HL-60 (cell line): ENCODE results near the gene LAMA1.

ENCODE experiments used
- DNase-seq, 2 experiments: peaks; one replicate each; pipeline ENCODE4 v3.0.0-alpha.2; 2010 to 2020; ENCODE audit warnings: low read depth in 1 of 2, low spot score in 1 of 2
- H3K27ac ChIP-seq: fragments of 250-450 bp; sonication (Bioruptor Pico); replicated peaks from 2 replicates; pipeline ENCODE4 v1.5.1; 2020; ENCODE audit warnings: mild to moderate bottlenecking, moderate library complexity
- H3K27me3 ChIP-seq: fragments of 250-450 bp; sonication (Bioruptor Pico); 2 replicates; pipeline ENCODE4 v1.5.1; 2021; ENCODE audit warnings: mild to moderate bottlenecking, moderate library complexity; ENCODE audit not compliant: insufficient read depth, poor library complexity, severe bottlenecking
- H3K4me3 ChIP-seq: replicated peaks from 2 replicates; pipeline ENCODE4 v1.5.1; 2011; ENCODE audit warnings: mild to moderate bottlenecking, control low read depth, low read length; ENCODE audit not compliant: insufficient read depth
- CTCF ChIP-seq: IDR thresholded peaks from one replicate; pipeline ENCODE4 v1.5.1; 2011; ENCODE audit warnings: low read length, control low read depth, inconsistent platforms; ENCODE audit not compliant: insufficient read depth
- GABPA ChIP-seq: IDR thresholded peaks from 2 replicates; pipeline ENCODE4 v1.6.1; 2012; ENCODE audit warnings: low read depth
- POLR2AphosphoS5 ChIP-seq: IDR thresholded peaks from 2 replicates; pipeline ENCODE4 v1.6.1; 2012; ENCODE audit warnings: low read depth
- REST ChIP-seq: IDR thresholded peaks from 2 replicates; pipeline ENCODE4 v1.6.1; 2012; ENCODE audit warnings: low read depth; ENCODE audit not compliant: insufficient replicate concordance
- SPI1 ChIP-seq: IDR thresholded peaks from 2 replicates; pipeline ENCODE4 v1.6.1; 2012; ENCODE audit warnings: low read depth, mild to moderate bottlenecking, borderline replicate concordance

The LAMA1 gene

GRCh38 chr18:6992761-6993160, 124.8 kb downstream of the LAMA1 start:
- TF ChIP-seq REST (no peak), SPI1 (no peak), CTCF (no peak), POLR2AphosphoS5 (no peak), GABPA (no peak)
- H3K27me3 ChIP-seq = peaks cover 4% of the 10 kb centered on the region

GRCh38 chr18:6983366-6983765, 134.2 kb downstream of the LAMA1 start:
- Histone ChIP-seq H3K27ac (no peak overlapping the region), H3K4me3 (no peak overlapping the region), H3K27me3 (no peaks in the 10 kb centered on the region)
- no peak for TF ChIP-seq CTCF
- TF ChIP-seq POLR2AphosphoS5 = no peak
- no peak for TF ChIP-seq GABPA
- no peak for TF ChIP-seq REST
- no peak for TF ChIP-seq SPI1
- no peak for DNase-seq

More at GRCh38 chr18:6992761-6993160, 124.8 kb downstream of the LAMA1 start:
- Histone ChIP-seq H3K4me3 (no peak overlapping the region), H3K27ac (no peak overlapping the region)
- DNase-seq = no peak

- no peak for TF ChIP-seq CTCF
- no peak for TF ChIP-seq REST
- TF ChIP-seq SPI1 = no peak
- TF ChIP-seq GABPA = no peak
- TF ChIP-seq POLR2AphosphoS5 = no peak
These were observed 135.2 kb downstream of the LAMA1 start for GRCh38 chr18:6982398-6982797.

More at GRCh38 chr18:6982398-6982797, 135.2 kb downstream of the LAMA1 start:
- Histone ChIP-seq H3K4me3 (no peak overlapping the region), H3K27me3 (no peaks in the 10 kb centered on the region), H3K27ac (no peak overlapping the region)
- DNase-seq = no peak
